HEK293 (cell line): ENCODE data around the gene SRSF1.

Experiments
- ATF2 ChIP-seq: fragments of 450-650 bp; formaldehyde crosslinking; IDR thresholded peaks from 2 replicates; pipeline ENCODE4 v1.5.1; 2016; ENCODE audit warnings: missing biosample characterization, missing genetic modification characterization, low read depth
- BCL11B ChIP-seq: fragments of 450-650 bp; formaldehyde crosslinking; IDR thresholded peaks from 2 replicates; pipeline ENCODE4 v1.5.1; 2016; ENCODE audit warnings: low read depth, missing biosample characterization, missing genetic modification characterization
- CTCF ChIP-seq: fragments of 450-650 bp; formaldehyde crosslinking; IDR thresholded peaks from 2 replicates; pipeline ENCODE4 v1.5.1; 2016; ENCODE audit warnings: missing biosample characterization, missing genetic modification characterization
- GFI1B ChIP-seq: fragments of 450-650 bp; formaldehyde crosslinking; IDR thresholded peaks from 2 replicates; pipeline ENCODE4 v1.5.1; 2016; ENCODE audit warnings: missing biosample characterization, missing genetic modification characterization
- HOXA7 ChIP-seq: sonication (generic); formaldehyde crosslinking; IDR thresholded peaks from 2 replicates; pipeline ENCODE4 v1.8.1; 2022; ENCODE audit warnings: missing genetic modification reagents, borderline replicate concordance
- KLF17 ChIP-seq: fragments of 450-650 bp; formaldehyde crosslinking; IDR thresholded peaks from 2 replicates; pipeline ENCODE4 v1.5.1; 2016; ENCODE audit warnings: missing biosample characterization, missing genetic modification characterization
- YY1 ChIP-seq: fragments of 450-650 bp; formaldehyde crosslinking; IDR thresholded peaks from 2 replicates; pipeline ENCODE4 v1.5.1; 2018; ENCODE audit warnings: missing biosample characterization, missing genetic modification characterization
- ZBTB1 ChIP-seq: fragments of 450-650 bp; formaldehyde crosslinking; IDR thresholded peaks from 2 replicates; pipeline ENCODE4 v1.5.1; 2016; ENCODE audit warnings: missing biosample characterization, missing genetic modification characterization
- ZBTB6 ChIP-seq: fragments of 450-650 bp; formaldehyde crosslinking; IDR thresholded peaks from 2 replicates; pipeline ENCODE4 v1.5.1; 2017; ENCODE audit warnings: missing biosample characterization, missing genetic modification characterization
- ZFP3 ChIP-seq: fragments of 450-650 bp; formaldehyde crosslinking; IDR thresholded peaks from 2 replicates; pipeline ENCODE4 v1.5.1; 2016; ENCODE audit warnings: low read depth, missing biosample characterization, missing genetic modification characterization
- ZIC2 ChIP-seq: fragments of 450-650 bp; formaldehyde crosslinking; IDR thresholded peaks from 2 replicates; pipeline ENCODE4 v1.5.1; 2016; ENCODE audit warnings: missing biosample characterization, missing genetic modification characterization
- ZNF138 ChIP-seq: fragments of 450-650 bp; formaldehyde crosslinking; IDR thresholded peaks from 2 replicates; pipeline ENCODE4 v1.5.1; 2016; ENCODE audit warnings: missing biosample characterization, missing genetic modification characterization, borderline replicate concordance
- ZNF148 ChIP-seq: fragments of 450-650 bp; formaldehyde crosslinking; IDR thresholded peaks from 2 replicates; pipeline ENCODE4 v1.5.0; 2017; ENCODE audit warnings: missing biosample characterization, missing genetic modification characterization, borderline replicate concordance
- ZNF18 ChIP-seq: fragments of 450-650 bp; formaldehyde crosslinking; IDR thresholded peaks from 2 replicates; pipeline ENCODE4 v1.5.1; 2016; ENCODE audit warnings: missing biosample characterization, missing genetic modification characterization
- ZNF202 ChIP-seq: fragments of 450-650 bp; formaldehyde crosslinking; IDR thresholded peaks from 2 replicates; pipeline ENCODE4 v1.5.1; 2016; ENCODE audit warnings: missing biosample characterization, missing genetic modification characterization, borderline replicate concordance
- ZNF221 ChIP-seq: fragments of 450-650 bp; formaldehyde crosslinking; IDR thresholded peaks from 2 replicates; pipeline ENCODE4 v1.5.1; 2017; ENCODE audit warnings: missing biosample characterization, missing genetic modification characterization, borderline replicate concordance
- ZNF248 ChIP-seq: fragments of 450-650 bp; formaldehyde crosslinking; IDR thresholded peaks from 2 replicates; pipeline ENCODE4 v1.5.1; 2017; ENCODE audit warnings: missing biosample characterization, missing genetic modification characterization
- ZNF335 ChIP-seq: fragments of 450-650 bp; formaldehyde crosslinking; conservative IDR thresholded peaks from 2 replicates; pipeline ENCODE4 v1.5.1; 2016; ENCODE audit warnings: missing biosample characterization, missing genetic modification characterization
- ZNF341 ChIP-seq: fragments of 450-650 bp; formaldehyde crosslinking; IDR thresholded peaks from 2 replicates; pipeline ENCODE4; 2016; ENCODE audit warnings: low read depth, missing biosample characterization, missing genetic modification characterization
- ZNF473 ChIP-seq: fragments of 450-650 bp; formaldehyde crosslinking; IDR thresholded peaks from 2 replicates; pipeline ENCODE4 v1.5.1; 2017; ENCODE audit warnings: missing biosample characterization, missing genetic modification characterization
- ZNF521 ChIP-seq: fragments of 450-650 bp; formaldehyde crosslinking; IDR thresholded peaks from 2 replicates; pipeline ENCODE4 v1.5.1; 2017; ENCODE audit warnings: missing biosample characterization, mild to moderate bottlenecking, missing genetic modification characterization
- ZNF560 ChIP-seq: fragments of 450-650 bp; formaldehyde crosslinking; IDR thresholded peaks from 2 replicates; pipeline ENCODE4 v1.5.1; 2017; ENCODE audit warnings: missing biosample characterization, missing genetic modification characterization, borderline replicate concordance
- ZNF585B ChIP-seq: fragments of 450-650 bp; formaldehyde crosslinking; IDR thresholded peaks from 2 replicates; pipeline ENCODE4 v1.5.1; 2016; ENCODE audit warnings: missing biosample characterization, missing genetic modification characterization
- ZNF596 ChIP-seq: fragments of 450-650 bp; IDR thresholded peaks from 2 replicates; pipeline ENCODE4 v1.5.0; 2018; ENCODE audit warnings: missing biosample characterization, mild to moderate bottlenecking, missing genetic modification characterization, moderate library complexity
- ZNF623 ChIP-seq: fragments of 450-650 bp; formaldehyde crosslinking; IDR thresholded peaks from 2 replicates; pipeline ENCODE4 v1.5.1; 2016; ENCODE audit warnings: missing biosample characterization, missing genetic modification characterization
- ZNF624 ChIP-seq: fragments of 450-650 bp; formaldehyde crosslinking; IDR thresholded peaks from 2 replicates; pipeline ENCODE4 v1.5.1; 2017; ENCODE audit warnings: missing biosample characterization, missing genetic modification characterization
- ZNF677 ChIP-seq: fragments of 450-650 bp; IDR thresholded peaks from 2 replicates; pipeline ENCODE4 v1.5.0; 2018; ENCODE audit warnings: missing biosample characterization, mild to moderate bottlenecking, missing genetic modification characterization, moderate library complexity
- ZNF704 ChIP-seq: fragments of 450-650 bp; formaldehyde crosslinking; IDR thresholded peaks from 2 replicates; pipeline ENCODE4 v1.5.1; 2016; ENCODE audit warnings: missing biosample characterization, missing genetic modification characterization
- ZXDB ChIP-seq: fragments of 450-650 bp; formaldehyde crosslinking; IDR thresholded peaks from 2 replicates; pipeline ENCODE4 v1.5.1; 2016; ENCODE audit warnings: missing biosample characterization, missing genetic modification characterization

Gene SRSF1

GRCh38 chr17:57987581-57988300 lies 19.3 kb downstream of the SRSF1 start, which contains the start of gene VEZF1 (continued):
- TF ChIP-seq CTCF: no peak
- no peak for TF ChIP-seq ZNF138 (tag by site-specific recombination)
- peak; percentile 25 for TF ChIP-seq ZNF335 (tag by site-specific recombination)
- TF ChIP-seq YY1 (tag by site-specific recombination): peak; percentile 33; the same call in 1 of the 2 replicates
- TF ChIP-seq ZXDB: peak; percentile 75; the same call in 1 of the 2 replicates
- no peak for TF ChIP-seq ZNF596 (tag by site-specific recombination)
- TF ChIP-seq ZNF623 (tag by site-specific recombination): 0 out of 2 replicates have a peak, but pooled peaks have one; percentile 22
- TF ChIP-seq GFI1B: no peak
- TF ChIP-seq ZNF473 (tag by site-specific recombination): no peak
- no peak for TF ChIP-seq ZBTB6 (tag by site-specific recombination)
- no peak for TF ChIP-seq ZNF560
- no peak for TF ChIP-seq ZNF624 (tag by site-specific recombination)
- TF ChIP-seq HOXA7: no peak
- 0 out of 2 replicates have a peak, but pooled peaks have one; percentile 35 for TF ChIP-seq ZNF704 (tag by site-specific recombination)
- no peak for TF ChIP-seq ZNF221 (tag by site-specific recombination)
- TF ChIP-seq ZNF521 (tag by site-specific recombination): no peak
- TF ChIP-seq ZNF677 (tag by site-specific recombination): no peak
- TF ChIP-seq ZNF585B (tag by site-specific recombination): no peak
- no peak for TF ChIP-seq ZNF248 (tag by site-specific recombination)
- no peak; the same call in none of the 2 replicates for TF ChIP-seq ZNF341 (tag by site-specific recombination)
- no peak for TF ChIP-seq ZBTB1 (tag by site-specific recombination)
- no peak for TF ChIP-seq ZNF202 (tag by site-specific recombination)
- TF ChIP-seq ZFP3: 0 out of 2 replicates have a peak, but pooled peaks have one; percentile 15
- no peak for TF ChIP-seq BCL11B
- 0 out of 2 replicates have a peak, but pooled peaks have one; percentile 25 for TF ChIP-seq ZNF18 (tag by site-specific recombination)
- peak; percentile 80 for TF ChIP-seq ZIC2 (tag by site-specific recombination)
- peak; percentile 78; the same call in 1 of the 2 replicates for TF ChIP-seq KLF17 (tag by site-specific recombination)
- TF ChIP-seq ATF2 (tag by site-specific recombination): no peak
- TF ChIP-seq ZNF148 (tag by site-specific recombination): no peak
